Measurements from ENCODE around the gene CNDP2.
"Not testable (repeated sequence)": the region's sequence is repeated elsewhere in the genome, so short reads cannot be mapped to it uniquely, and the experiment has no call there.

CNDP2 gene

GRCh38 chr18:74500774-74501173 is 4.6 kb downstream of the CNDP2 start:
- DNase-seq (ENCODE audit: low spot score), result not testable (repeated sequence)

GRCh38 chr18:74501386-74501785 is 5.2 kb downstream of the CNDP2 start:
- no peak for DNase-seq (ENCODE audit: low spot score)

GRCh38 chr18:74503137-74503536 is 7.0 kb downstream of the CNDP2 start:
- DNase-seq (ENCODE audit: low spot score), result no peak

GRCh38 chr18:74505776-74506175 is 9.6 kb downstream of the CNDP2 start:
- DNase-seq (ENCODE audit: low spot score), result no peak

- no peak for DNase-seq (ENCODE audit: low spot score)
Observed at GRCh38 chr18:74506448-74507084, 10.4 kb downstream of the CNDP2 start.

GRCh38 chr18:74507097-74507881 is 11.1 kb downstream of the CNDP2 start:
- no peak for DNase-seq (ENCODE audit: low spot score)

- no peak for DNase-seq (ENCODE audit: low spot score)
Observed at GRCh38 chr18:74507927-74508326, 11.8 kb downstream of the CNDP2 start.

GRCh38 chr18:74508366-74508765 is 12.2 kb downstream of the CNDP2 start:
- DNase-seq (ENCODE audit: low spot score), result no peak

- DNase-seq (ENCODE audit: low spot score), result no peak
Observed at GRCh38 chr18:74508821-74509225, 12.7 kb downstream of the CNDP2 start.

- DNase-seq (ENCODE audit: low spot score), result no peak
Observed at GRCh38 chr18:74509856-74510769, 13.9 kb downstream of the CNDP2 start.

GRCh38 chr18:74510770-74511095 is 14.6 kb downstream of the CNDP2 start:
- DNase-seq (ENCODE audit: low spot score), result no peak

- no peak for DNase-seq (ENCODE audit: low spot score)
Observed at GRCh38 chr18:74511823-74512222, 15.7 kb downstream of the CNDP2 start.

GRCh38 chr18:74512321-74513053 is 16.3 kb downstream of the CNDP2 start:
- peak; percentile 63 for DNase-seq (ENCODE audit: low spot score)

- DNase-seq (ENCODE audit: low spot score), result no peak
Observed at GRCh38 chr18:74513149-74513882, 17.2 kb downstream of the CNDP2 start.

GRCh38 chr18:74513883-74514205 is 17.7 kb downstream of the CNDP2 start:
- DNase-seq (ENCODE audit: low spot score), result no peak

- DNase-seq (ENCODE audit: low spot score), result no peak
Observed at GRCh38 chr18:74514860-74515495, 18.8 kb downstream of the CNDP2 start.

GRCh38 chr18:74515620-74516231 is 19.6 kb downstream of the CNDP2 start:
- no peak for DNase-seq (ENCODE audit: low spot score)

- DNase-seq (ENCODE audit: low spot score), result no peak
Observed at GRCh38 chr18:74516271-74517235, 20.4 kb downstream of the CNDP2 start.

- DNase-seq (ENCODE audit: low spot score), result no peak
Observed at GRCh38 chr18:74517236-74517630, 21.1 kb downstream of the CNDP2 start.

All from COLO829 (cell line).